HepG2 (cell line): Measurements from ENCODE around the gene THADA. TPM values are rescaled to one million over a fixed set of nuclear protein-coding genes. Genes with fewer than 3 reads are reported as not detected.

Experiments used
- CHD4 ChIP-seq: fragments of 200-600 bp; sonication (generic); IDR thresholded peaks from 2 replicates; pipeline ENCODE4 v1.7.0; 2017; ENCODE audit warnings: mild to moderate bottlenecking, low read length, borderline replicate concordance
- FOXO1 ChIP-seq: sonication (generic); formaldehyde crosslinking; IDR thresholded peaks from 2 replicates; pipeline ENCODE4 v1.4.0; 2020; ENCODE audit warnings: missing genetic modification reagents
- HNF4A ChIP-seq: sonication (generic); formaldehyde crosslinking; IDR thresholded peaks from 2 replicates; pipeline ENCODE4 v1.4.0; 2020; ENCODE audit warnings: missing genetic modification reagents
- LRRFIP1 ChIP-seq: sonication (generic); formaldehyde crosslinking; conservative IDR thresholded peaks from 2 replicates; pipeline ENCODE4 v1.4.0; 2020; ENCODE audit warnings: missing genetic modification reagents
- MYNN ChIP-seq: sonication (generic); formaldehyde crosslinking; IDR thresholded peaks from 2 replicates; pipeline ENCODE4 v1.4.0; 2020; ENCODE audit warnings: mild to moderate bottlenecking, low read depth, missing genetic modification reagents
- NFRKB ChIP-seq: fragments of 450-650 bp; IDR thresholded peaks from 2 replicates; pipeline ENCODE4 v1.6.1; 2017
- RAD21 ChIP-seq: fragments of 450-650 bp; formaldehyde crosslinking; IDR thresholded peaks from 2 replicates; pipeline ENCODE4 v1.5.0; 2020; ENCODE audit warnings: mild to moderate bottlenecking
- SMARCC2 ChIP-seq: fragments of 450-650 bp; IDR thresholded peaks from 2 replicates; pipeline ENCODE4 v1.6.1; 2017; ENCODE audit warnings: antibody characterized with exemption, mild to moderate bottlenecking
- SNAPC2 ChIP-seq: sonication (generic); formaldehyde crosslinking; IDR thresholded peaks from 2 replicates; pipeline ENCODE4 v1.8.1; 2022; ENCODE audit warnings: mild to moderate bottlenecking, missing genetic modification reagents
- SNAPC4 ChIP-seq: sonication (generic); formaldehyde crosslinking; IDR thresholded peaks from 2 replicates; pipeline ENCODE4 v1.4.0; 2020; ENCODE audit warnings: mild to moderate bottlenecking, missing genetic modification reagents
- TAF1 ChIP-seq: sonication (generic); formaldehyde crosslinking; IDR thresholded peaks from 2 replicates; pipeline ENCODE4 v1.4.0; 2020; ENCODE audit warnings: missing genetic modification reagents
- USF2 ChIP-seq, 2 experiments: sonication (generic) in 1 of 2; formaldehyde crosslinking in 1 of 2; IDR thresholded peaks; 2 replicates each; pipeline versions ENCODE4 v1.5.1 to v1.6.1; 2011 to 2020; ENCODE audit warnings: borderline replicate concordance in 1 of 2, low read depth in 1 of 2, low read length in 1 of 2, mild to moderate bottlenecking in 1 of 2, missing genetic modification reagents in 1 of 2, moderate library complexity in 1 of 2
- ZBTB20 ChIP-seq: sonication (generic); formaldehyde crosslinking; IDR thresholded peaks from 2 replicates; pipeline ENCODE4 v1.8.1; 2023; ENCODE audit warnings: missing genetic modification reagents, low read depth, mild to moderate bottlenecking, borderline replicate concordance
- ZNF207 ChIP-seq: fragments of 450-650 bp; IDR thresholded peaks from 2 replicates; pipeline ENCODE4 v1.6.1; 2016; ENCODE audit warnings: antibody characterized with exemption, borderline replicate concordance
- ZNF431 ChIP-seq: sonication (generic); formaldehyde crosslinking; IDR thresholded peaks from 2 replicates; pipeline ENCODE4 v1.9.0; 2022; ENCODE audit warnings: missing genetic modification reagents, low read depth, mild to moderate bottlenecking, borderline replicate concordance
- ZNF432 ChIP-seq: sonication (generic); formaldehyde crosslinking; IDR thresholded peaks from 2 replicates; pipeline ENCODE4 v1.5.0; 2020; ENCODE audit warnings: missing genetic modification reagents, mild to moderate bottlenecking, borderline replicate concordance
- ZNF660 ChIP-seq: sonication (generic); formaldehyde crosslinking; IDR thresholded peaks from 2 replicates; pipeline ENCODE4 v1.5.1; 2020; ENCODE audit warnings: mild to moderate bottlenecking, low read depth, missing genetic modification reagents, borderline replicate concordance
- ZNF749 ChIP-seq: sonication (generic); formaldehyde crosslinking; IDR thresholded peaks from 2 replicates; pipeline ENCODE4 v1.8.0; 2022; ENCODE audit warnings: mild to moderate bottlenecking, missing genetic modification reagents, moderate library complexity, borderline replicate concordance
- polyA plus RNA-seq, 8 experiments: library from polyadenylated mRNA; depleted of rRNA in 3 of 8; stranded (reverse) in 7 of 8; unstranded in 1 of 8; fragments of >200 nt; fragmentation: Illumina TruSeq in 4 of 8; extraction: Trizol in 4 of 8; gene quantifications; 2 replicates each; pipeline versions ENCODE4 v1.2.1 to v1.2.3, GENCODE V29; 2011 to 2016; ENCODE audit warnings: low read depth in 4 of 8, missing spikeins in 1 of 8, mixed read lengths in 1 of 8; ENCODE audit not compliant: insufficient read depth in 1 of 8
- total RNA-seq, 5 experiments: library from RNA; depleted of rRNA; stranded (reverse); fragments of >200 nt; fragmentation: Illumina TruSeq; extraction: Trizol; gene quantifications; 2 replicates each; pipeline ENCODE4 v1.2.3, GENCODE V29; 2016; ENCODE audit warnings: low read depth in 1 of 5

The THADA gene
- total and polyA plus RNA-seq, 2 of the 13 experiments (the other 11 are each of a cell fraction or from before 2014, with no cell fraction given): 12.7 to 21.7 TPM

- 0 out of 2 replicates have a peak, but pooled peaks have one; percentile 33 for TF ChIP-seq HNF4A (CRISPR knock-in tag)
- no peak for TF ChIP-seq ZNF749 (CRISPR knock-in tag)
- no peak for TF ChIP-seq ZNF660
- no peak for TF ChIP-seq ZNF431
- TF ChIP-seq FOXO1 (CRISPR knock-in tag): 0 out of 2 replicates have a peak, but pooled peaks have one; percentile 4
- TF ChIP-seq USF2 (IDR thresholded peaks at IDR 0.05; ENCODE audit: low read depth, low read length): no peak
- no peak for TF ChIP-seq USF2 (CRISPR knock-in tag; IDR thresholded peaks at IDR 0.05; ENCODE audit: borderline replicate concordance)
- no peak for TF ChIP-seq ZNF432 (CRISPR knock-in tag)
- no peak for TF ChIP-seq SNAPC4 (CRISPR knock-in tag)
- no peak for TF ChIP-seq ZNF207
- TF ChIP-seq LRRFIP1: no peak
- TF ChIP-seq SMARCC2: no peak
- no peak for TF ChIP-seq TAF1
- TF ChIP-seq CHD4: peak; percentile 76; the same call in 1 of the 2 replicates
- no peak for TF ChIP-seq NFRKB
- TF ChIP-seq RAD21 (CRISPR knock-in tag): peak; percentile 73
- TF ChIP-seq MYNN (CRISPR knock-in tag): no peak
- TF ChIP-seq ZBTB20 (CRISPR knock-in tag): no peak
- TF ChIP-seq SNAPC2 (CRISPR knock-in tag): no peak
These were observed 16.4 kb upstream of the THADA start (continued) for GRCh38 chr2:43611987-43612894.
